Sigmoid colon (tissue), 7 donors: ENCODE measurements around the gene SFXN5. TPM values are rescaled to one million over a fixed set of nuclear protein-coding genes. Genes with fewer than 3 reads are reported as not detected.

Source experiments
- DNase-seq: peaks from one replicate; pipeline ENCODE4 v3.0.0-alpha.2; 2019
- H3K27ac ChIP-seq, 4 donors: fragments of 200-600 bp; sonication (generic); one replicate each; pipeline ENCODE4 v1.5.1; 2016 to 2019; ENCODE audit warnings: mild to moderate bottlenecking in 1 of 4
- H3K27me3 ChIP-seq, 3 donors: fragments of 200-600 bp; sonication (generic); one replicate each; pipeline ENCODE4 v1.5.1; 2019; ENCODE audit warnings: mild to moderate bottlenecking in 1 of 3
- H3K36me3 ChIP-seq, 4 donors: fragments of 200-600 bp; sonication (generic); one replicate each; pipeline ENCODE4 v1.5.1; 2016 to 2019
- H3K4me1 ChIP-seq, 4 donors: fragments of 200-600 bp; sonication (generic); one replicate each; pipeline ENCODE4 v1.5.1; 2017 to 2019
- H3K4me3 ChIP-seq, 4 donors: fragments of 200-600 bp; sonication (generic); one replicate each; pipeline ENCODE4 v1.5.1; 2017 to 2019; ENCODE audit warnings: mild to moderate bottlenecking in 2 of 4, moderate library complexity in 1 of 4
- H3K9me3 ChIP-seq, 4 donors: fragments of 200-600 bp in 3 of 4; sonication (generic) in 3 of 4; one replicate each; pipeline versions ENCODE4 v1.5.1 to v1.6.1; 2013 to 2019
- CTCF ChIP-seq, 4 experiments: fragments of 450-650 bp in 3 of 4; fragments of 200-600 bp in 1 of 4; IDR thresholded peaks; one replicate each; pipeline ENCODE4 v1.5.1; 2016 to 2019; ENCODE audit warnings: antibody characterized with exemption in 4 of 4, mild to moderate bottlenecking in 3 of 4, moderate library complexity in 2 of 4
- EP300 ChIP-seq, 4 donors: sonication (generic); formaldehyde crosslinking; IDR thresholded peaks; one replicate each; pipeline ENCODE4 v1.6.1; 2017; ENCODE audit warnings: antibody characterized with exemption in 4 of 4
- POLR2A ChIP-seq, 2 donors: fragments of 450-650 bp; IDR thresholded peaks; one replicate each; pipeline ENCODE4 v1.6.1; 2016; ENCODE audit warnings: antibody characterized with exemption in 2 of 2, mild to moderate bottlenecking in 2 of 2, moderate library complexity in 2 of 2
- POLR2AphosphoS5 ChIP-seq, 4 donors: sonication (generic); formaldehyde crosslinking; IDR thresholded peaks; one replicate each; pipeline ENCODE4 v1.6.1; 2017; ENCODE audit warnings: antibody characterized with exemption in 4 of 4
- WGBS, 2 donors: extraction: QIAGEN DNeasy Blood & Tissue Kit; methylation state at CpG; one replicate each; pipeline ENCODE4 v1.1.7; 2013; 5-methylcytosine and 5-hydroxymethylcytosine counted together
- intact Hi-C: fragments of 100-400 bp; cut with DNase I; formaldehyde crosslinking; loops from one replicate; pipeline ENCODE4 v1.15.1; 2023
- polyA plus RNA-seq, 3 donors: library from polyadenylated mRNA; stranded (reverse); fragments of 200-250 nt; gene quantifications; one replicate each; pipeline ENCODE4 v1.2.3, GENCODE V29; 2013
- total RNA-seq, 4 donors: library from RNA; depleted of rRNA; stranded (reverse); fragments of >200 nt; gene quantifications; one replicate each; pipeline ENCODE4 v1.1.0, GENCODE V29; 2016
- donor health status: healthy with polysubstance abuse.
- donor health status: Bipolar disorder and iron deficiency.
- donor health status: healthy.

The SFXN5 gene
- total and polyA plus RNA-seq, 7 donors: 5.4 to 27.1 (median 11.1) TPM

GRCh38 chr2:73013936-73014335 is 57.6 kb downstream of the SFXN5 start:
- no peaks in the 10 kb centered on the region for H3K9me3 ChIP-seq
- no peak for TF ChIP-seq POLR2A (IDR thresholded peaks at IDR 0.05)
- TF ChIP-seq POLR2AphosphoS5 (IDR thresholded peaks at IDR 0.05): no peak
- TF ChIP-seq CTCF (IDR thresholded peaks at IDR 0.05): no peak
- TF ChIP-seq EP300 (IDR thresholded peaks at IDR 0.05): no peak
- no peak overlapping the region for H3K27ac ChIP-seq
- H3K27me3 ChIP-seq: no peaks in the 10 kb centered on the region
- H3K36me3 ChIP-seq: peaks cover 0 to 5% (median 4%) of the 10 kb centered on the region in 4 donors
- 92 to 98% methylated on average over 3 of the region's 3 CpGs for WGBS, 2 donors
- no peak overlapping the region for H3K4me3 ChIP-seq
- no peaks in the 10 kb centered on the region for H3K4me1 ChIP-seq
- intact Hi-C loops: no loop called here
- no peak for DNase-seq

- H3K36me3 ChIP-seq: peaks cover 0 to 7% (median 4%) of the 10 kb centered on the region in 4 donors
- DNase-seq: no peak
- no peaks in the 10 kb centered on the region for H3K4me1 ChIP-seq
- intact Hi-C loops: no loop called here
- H3K4me3 ChIP-seq: no peak overlapping the region
- no peak overlapping the region for H3K27ac ChIP-seq
- WGBS, 2 donors: 95 to 97% methylated on average over 7 of the region's 7 CpGs
- no peaks in the 10 kb centered on the region for H3K9me3 ChIP-seq
- no peaks in the 10 kb centered on the region for H3K27me3 ChIP-seq
- no peak for TF ChIP-seq CTCF (IDR thresholded peaks at IDR 0.05)
- TF ChIP-seq POLR2A (IDR thresholded peaks at IDR 0.05): no peak
- TF ChIP-seq EP300 (IDR thresholded peaks at IDR 0.05): no peak
- TF ChIP-seq POLR2AphosphoS5 (IDR thresholded peaks at IDR 0.05): no peak
Observed at GRCh38 chr2:73009177-73009839, 62.2 kb downstream of the SFXN5 start.

GRCh38 chr2:73008766-73009135 is 62.8 kb downstream of the SFXN5 start:
- Histone ChIP-seq H3K9me3 (no peaks in the 10 kb centered on the region), H3K36me3 (peaks cover 0 to 7% (median 4%) of the 10 kb centered on the region in 4 donors), H3K4me3 (no peak overlapping the region), H3K4me1 (no peaks in the 10 kb centered on the region), H3K27me3 (no peaks in the 10 kb centered on the region), H3K27ac (no peak overlapping the region)
- intact Hi-C loops: no loop called here
- TF ChIP-seq POLR2AphosphoS5 (IDR thresholded peaks at IDR 0.05) (no peak), EP300 (IDR thresholded peaks at IDR 0.05) (no peak), POLR2A (IDR thresholded peaks at IDR 0.05) (no peak), CTCF (IDR thresholded peaks at IDR 0.05) (no peak)
- 93% methylated on average over 9 of the region's 9 CpGs for WGBS, 2 donors
- no peak for DNase-seq

GRCh38 chr2:73007991-73008765 is 63.3 kb downstream of the SFXN5 start:
- H3K27me3 ChIP-seq: no peaks in the 10 kb centered on the region
- no peak overlapping the region for H3K4me3 ChIP-seq
- H3K27ac ChIP-seq: no peak overlapping the region
- intact Hi-C loops: loop anchor here (2.0 kb wide), 1 partner anchor 67 kb away; no protein-coding TSS in a partner anchor
- peaks cover 0 to 7% (median 4%) of the 10 kb centered on the region in 4 donors for H3K36me3 ChIP-seq
- H3K4me1 ChIP-seq: no peaks in the 10 kb centered on the region
- DNase-seq: no peak
- H3K9me3 ChIP-seq: no peaks in the 10 kb centered on the region
- 94 to 95% methylated on average over 21 of the region's 21 CpGs for WGBS, 2 donors
- TF ChIP-seq EP300 (IDR thresholded peaks at IDR 0.05): no peak
- no peak for TF ChIP-seq POLR2AphosphoS5 (IDR thresholded peaks at IDR 0.05)
- no peak for TF ChIP-seq POLR2A (IDR thresholded peaks at IDR 0.05)
- TF ChIP-seq CTCF (IDR thresholded peaks at IDR 0.05): no peak
